ENCODE results near the gene GALNT11.
"Not testable (repeated sequence)": the region's sequence is repeated elsewhere in the genome, so short reads cannot be mapped to it uniquely, and the experiment has no call there.

The GALNT11 gene

DNA sequence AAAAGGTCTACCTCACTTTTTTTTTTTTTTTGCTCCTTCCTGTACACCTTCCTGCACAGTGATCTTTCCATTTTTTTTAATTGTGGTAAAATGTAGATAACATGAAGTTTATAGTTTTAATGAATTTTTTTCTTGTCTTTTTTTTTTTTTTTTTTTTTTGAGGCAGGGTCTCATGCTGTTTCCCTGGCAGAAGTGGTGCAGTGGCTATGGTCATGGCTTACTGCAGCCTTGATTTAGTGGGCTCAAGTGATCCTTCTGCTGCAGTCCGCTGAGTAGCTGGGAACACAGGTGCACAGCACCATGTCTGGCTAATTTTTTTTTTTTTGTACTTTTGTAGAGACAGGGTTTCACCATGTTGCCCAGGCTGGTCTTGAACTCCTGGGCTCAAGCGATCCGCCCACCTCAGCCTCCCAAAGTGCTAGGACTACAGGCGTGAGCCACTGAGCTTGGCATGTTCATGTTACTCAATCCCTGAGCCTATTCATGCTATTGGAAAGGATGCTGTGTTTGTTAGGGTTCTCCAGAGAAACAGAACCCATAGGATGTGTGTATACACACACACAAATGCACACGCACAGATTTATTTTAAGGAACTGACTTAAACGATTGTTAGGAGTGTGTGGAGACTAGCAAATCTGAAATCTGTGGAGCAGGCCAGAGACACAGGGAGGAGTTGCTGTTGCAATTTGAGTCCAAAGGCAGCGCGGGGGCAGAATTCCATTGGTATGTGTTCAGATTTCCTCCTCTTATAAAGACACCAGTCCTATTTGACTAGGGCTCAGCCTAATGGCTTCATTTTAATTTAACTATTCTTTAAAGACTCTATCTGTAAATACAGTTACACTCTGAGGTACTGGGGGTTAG, 29.1 kb downstream of the GALNT11 start:
- no peaks in the 10 kb centered on the region for H3K36me3 ChIP-seq (ENCODE audit: insufficient read depth, low read length)
- H3K27me3 ChIP-seq (ENCODE audit: insufficient read depth, low read length) = no peaks in the 10 kb centered on the region
- no peak overlapping the region for H3K9ac ChIP-seq (ENCODE audit: low read depth, low read length)
- H3K4me1 ChIP-seq (ENCODE audit: insufficient read depth, low read length) = peaks cover 23% of the 10 kb centered on the region
- no peak overlapping the region for H3K4me3 ChIP-seq (ENCODE audit: low read length)
- H3K27ac ChIP-seq (ENCODE audit: low read depth, low read length) = no peak overlapping the region
- WGBS = 93% methylated on average over 8 of the region's 8 CpGs
- H3K9me3 ChIP-seq (ENCODE audit: insufficient read depth, low read depth, low read length) = no peaks in the 10 kb centered on the region

- WGBS = 77% methylated on average over 3 of the region's 3 CpGs
- Histone ChIP-seq H3K9me3 (ENCODE audit: insufficient read depth, low read depth, low read length) (no peaks in the 10 kb centered on the region), H3K36me3 (ENCODE audit: insufficient read depth, low read length) (no peaks in the 10 kb centered on the region)
Observed at GRCh38 chr7:152056621-152057274, 31.3 kb downstream of the GALNT11 start.

DNA sequence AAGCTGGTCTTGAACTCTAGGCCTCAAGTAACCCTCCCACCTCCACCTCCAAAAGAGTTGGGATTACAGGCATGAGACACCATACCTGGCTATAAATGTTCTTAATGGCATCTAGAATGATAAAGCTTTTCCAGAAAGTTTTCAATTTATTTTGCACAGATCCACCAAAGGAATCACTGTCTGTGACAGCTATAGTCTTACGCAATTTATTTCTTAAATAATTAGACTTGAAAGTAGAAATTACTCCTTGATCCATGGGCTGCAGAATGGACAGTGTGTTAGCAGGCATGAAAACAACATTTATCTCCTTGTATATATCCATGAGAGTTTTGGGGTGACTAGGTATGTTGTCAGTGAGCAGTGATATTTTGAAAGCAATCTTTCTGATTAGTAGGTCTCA, 33.8 kb downstream of the GALNT11 start:
- Histone ChIP-seq H3K9ac (ENCODE audit: low read depth, low read length) (no peak overlapping the region), H3K9me3 (ENCODE audit: insufficient read depth, low read depth, low read length) (no peaks in the 10 kb centered on the region), H3K4me1 (ENCODE audit: insufficient read depth, low read length) (peaks cover 12% of the 10 kb centered on the region), H3K27ac (ENCODE audit: low read depth, low read length) (no peak overlapping the region), H3K4me3 (ENCODE audit: low read length) (no peak overlapping the region), H3K36me3 (ENCODE audit: insufficient read depth, low read length) (no peaks in the 10 kb centered on the region), H3K27me3 (ENCODE audit: insufficient read depth, low read length) (no peaks in the 10 kb centered on the region)
- WGBS = no CpG with 5 or more reads among the region's 1 CpG

More at GRCh38 chr7:152056621-152057274, 31.3 kb downstream of the GALNT11 start:
- Histone ChIP-seq H3K27ac (ENCODE audit: low read depth, low read length) (no peak overlapping the region), H3K9ac (ENCODE audit: low read depth, low read length) (no peak overlapping the region), H3K4me1 (ENCODE audit: insufficient read depth, low read length) (peaks cover 23% of the 10 kb centered on the region), H3K4me3 (ENCODE audit: low read length) (no peak overlapping the region), H3K27me3 (ENCODE audit: insufficient read depth, low read length) (no peaks in the 10 kb centered on the region)

DNA sequence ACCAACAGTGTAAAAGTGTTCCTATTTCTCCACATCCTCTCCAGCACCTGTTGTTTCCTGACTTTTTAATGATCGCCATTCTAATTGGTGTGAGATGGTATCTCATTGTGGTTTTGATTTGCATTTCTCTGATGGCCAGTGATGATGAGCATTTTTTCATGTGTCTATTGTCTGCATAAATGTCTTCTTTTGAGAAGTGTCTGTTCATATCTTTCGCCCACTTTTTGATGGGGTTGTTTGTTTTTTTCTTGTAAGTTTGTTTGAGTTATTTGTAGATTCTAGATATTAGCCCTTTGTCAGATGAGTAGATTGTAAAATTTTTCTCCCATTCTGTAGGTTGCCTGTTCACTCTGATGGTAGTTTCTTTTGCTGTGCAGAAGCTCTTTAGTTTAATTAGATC, 35.6 kb downstream of the GALNT11 start:
- not testable (repeated sequence) for H3K9ac ChIP-seq (ENCODE audit: low read depth, low read length); H3K9me3 ChIP-seq (ENCODE audit: insufficient read depth, low read depth, low read length); H3K4me1 ChIP-seq (ENCODE audit: insufficient read depth, low read length); H3K4me3 ChIP-seq (ENCODE audit: low read length); H3K36me3 ChIP-seq (ENCODE audit: insufficient read depth, low read length); H3K27me3 ChIP-seq (ENCODE audit: insufficient read depth, low read length); H3K27ac ChIP-seq (ENCODE audit: low read depth, low read length)
- 95% methylated on average over 1 of the region's 2 CpGs for WGBS

DNA sequence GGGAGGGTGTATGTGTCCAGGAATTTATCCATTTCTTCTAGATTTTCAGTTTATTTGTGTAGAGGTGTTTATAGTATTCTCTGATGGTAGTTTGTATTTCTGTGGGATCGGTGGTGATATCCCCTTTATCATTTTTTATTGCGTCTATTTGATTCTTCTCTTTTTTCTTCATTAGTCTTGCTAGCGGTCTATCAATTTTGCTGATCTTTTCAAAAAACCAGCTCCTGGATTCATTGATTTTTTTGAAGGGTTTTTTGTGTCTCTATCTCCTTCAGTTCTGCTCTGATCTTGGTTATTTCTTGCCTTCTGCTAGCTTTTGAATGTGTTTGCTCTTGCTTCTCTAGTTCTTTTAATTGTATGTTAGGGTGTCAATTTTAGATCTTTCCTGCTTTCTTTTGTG, 37.7 kb downstream of the GALNT11 start:
- peaks cover 15% of the 10 kb centered on the region for H3K9me3 ChIP-seq (ENCODE audit: insufficient read depth, low read depth, low read length)
- not testable (repeated sequence) for H3K4me1 ChIP-seq (ENCODE audit: insufficient read depth, low read length); H3K4me3 ChIP-seq (ENCODE audit: low read length); H3K36me3 ChIP-seq (ENCODE audit: insufficient read depth, low read length); H3K9ac ChIP-seq (ENCODE audit: low read depth, low read length); H3K27me3 ChIP-seq (ENCODE audit: insufficient read depth, low read length); H3K27ac ChIP-seq (ENCODE audit: low read depth, low read length)
- WGBS = no CpG with 5 or more reads among the region's 3 CpGs

- H3K36me3 ChIP-seq (ENCODE audit: insufficient read depth, low read length); H3K4me1 ChIP-seq (ENCODE audit: insufficient read depth, low read length); H3K27me3 ChIP-seq (ENCODE audit: insufficient read depth, low read length); H3K27ac ChIP-seq (ENCODE audit: low read depth, low read length); H3K4me3 ChIP-seq (ENCODE audit: low read length); H3K9ac ChIP-seq (ENCODE audit: low read depth, low read length): not testable (repeated sequence)
- H3K9me3 ChIP-seq (ENCODE audit: insufficient read depth, low read depth, low read length) = peaks cover 15% of the 10 kb centered on the region
- 95% methylated on average over 3 of the region's 3 CpGs for WGBS
Observed at GRCh38 chr7:152063821-152064220, 38.3 kb downstream of the GALNT11 start.

DNA sequence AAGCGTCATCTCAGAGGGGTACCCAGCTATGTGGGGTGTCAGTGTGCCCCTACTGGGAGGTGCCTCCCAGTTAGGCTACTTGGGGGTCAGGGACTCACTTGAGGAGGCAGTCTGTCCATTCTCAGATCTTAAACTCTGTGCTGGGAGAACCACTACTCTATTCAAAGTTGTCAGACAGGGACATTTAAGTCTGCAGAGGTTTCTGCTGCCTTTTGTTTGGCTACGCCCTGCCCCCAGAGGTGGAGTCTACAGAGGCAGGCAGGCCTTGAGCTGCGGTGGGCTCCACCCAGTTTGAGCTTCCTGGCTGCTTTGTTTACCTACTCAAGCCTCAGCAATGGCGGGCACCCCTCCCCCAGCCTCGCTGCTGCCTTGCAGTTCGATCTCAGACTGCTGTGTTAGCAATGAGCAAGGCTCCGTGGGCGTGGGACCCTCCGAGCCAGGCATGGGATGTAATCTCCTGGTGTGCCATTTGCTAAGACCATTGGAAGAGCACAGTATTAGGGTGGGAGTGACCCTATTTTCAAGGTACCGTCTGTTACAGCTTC, 40.4 kb downstream of the GALNT11 start:
- not testable (repeated sequence) for H3K27ac ChIP-seq (ENCODE audit: low read depth, low read length); H3K4me1 ChIP-seq (ENCODE audit: insufficient read depth, low read length); H3K9ac ChIP-seq (ENCODE audit: low read depth, low read length); H3K36me3 ChIP-seq (ENCODE audit: insufficient read depth, low read length); H3K27me3 ChIP-seq (ENCODE audit: insufficient read depth, low read length); H3K4me3 ChIP-seq (ENCODE audit: low read length)
- 87% methylated on average over 10 of the region's 10 CpGs for WGBS
- peaks cover 27% of the 10 kb centered on the region for H3K9me3 ChIP-seq (ENCODE audit: insufficient read depth, low read depth, low read length)

DNA sequence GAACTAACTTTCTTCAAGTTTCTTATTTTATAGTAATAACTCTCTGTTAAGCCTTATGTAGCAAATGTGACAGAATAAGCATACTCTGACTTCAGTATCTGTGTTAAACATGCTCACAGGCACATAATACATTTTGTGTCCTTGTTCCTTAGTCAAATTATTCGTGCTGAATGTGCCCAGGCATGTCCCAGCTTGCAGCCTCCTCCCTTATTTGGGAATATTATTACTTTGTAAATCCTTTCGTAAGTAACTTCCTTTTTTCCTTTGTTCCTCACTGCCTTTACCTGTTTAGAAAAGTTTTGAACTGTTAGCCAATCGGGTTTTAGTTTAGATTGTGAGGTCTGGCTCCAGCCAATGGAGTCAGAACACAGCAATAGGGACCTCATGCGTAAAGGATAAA, 46.9 kb downstream of the GALNT11 start:
- peaks cover 14% of the 10 kb centered on the region; the same call in 1 of the 2 replicates for H3K9me3 ChIP-seq (ENCODE audit: insufficient read depth, low read depth, low read length)
- no peaks in the 10 kb centered on the region for H3K36me3 ChIP-seq (ENCODE audit: insufficient read depth, low read length)
- no peaks in the 10 kb centered on the region for H3K27me3 ChIP-seq (ENCODE audit: insufficient read depth, low read length)
- no peak overlapping the region for H3K9ac ChIP-seq (ENCODE audit: low read depth, low read length)
- H3K4me3 ChIP-seq (ENCODE audit: low read length) = no peak overlapping the region
- H3K4me1 ChIP-seq (ENCODE audit: insufficient read depth, low read length) = peaks cover 13% of the 10 kb centered on the region
- WGBS = 86% methylated on average over 3 of the region's 4 CpGs
- no peak overlapping the region for H3K27ac ChIP-seq (ENCODE audit: low read depth, low read length)

DNA sequence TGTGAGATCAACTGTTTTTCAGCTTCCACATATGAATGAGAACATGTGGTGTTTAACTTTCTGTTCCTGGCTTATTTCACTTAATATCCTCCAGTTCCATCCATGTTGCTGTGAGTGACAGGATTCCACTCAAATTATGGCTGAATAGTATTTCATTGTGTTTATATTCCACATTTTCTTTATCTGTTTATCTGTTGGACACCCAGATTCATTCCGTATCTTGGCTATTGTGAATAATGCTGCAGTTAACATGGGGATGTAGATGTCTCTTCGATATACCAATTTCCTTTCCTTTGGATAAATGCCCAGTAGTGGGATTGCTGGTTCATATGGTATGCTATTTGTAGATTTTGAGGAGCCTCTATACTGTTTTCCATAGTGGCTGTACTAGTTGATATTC, 47.9 kb downstream of the GALNT11 start:
- no peaks in the 10 kb centered on the region for H3K36me3 ChIP-seq (ENCODE audit: insufficient read depth, low read length)
- H3K9me3 ChIP-seq (ENCODE audit: insufficient read depth, low read depth, low read length) = peaks cover 14% of the 10 kb centered on the region; the same call in 1 of the 2 replicates
- no peak overlapping the region for H3K4me3 ChIP-seq (ENCODE audit: low read length)
- H3K27ac ChIP-seq (ENCODE audit: low read depth, low read length) = no peak overlapping the region
- H3K9ac ChIP-seq (ENCODE audit: low read depth, low read length) = no peak overlapping the region
- H3K27me3 ChIP-seq (ENCODE audit: insufficient read depth, low read length) = no peaks in the 10 kb centered on the region
- WGBS = 96% methylated on average over 2 of the region's 2 CpGs
- peaks cover 13% of the 10 kb centered on the region for H3K4me1 ChIP-seq (ENCODE audit: insufficient read depth, low read length)

DNA sequence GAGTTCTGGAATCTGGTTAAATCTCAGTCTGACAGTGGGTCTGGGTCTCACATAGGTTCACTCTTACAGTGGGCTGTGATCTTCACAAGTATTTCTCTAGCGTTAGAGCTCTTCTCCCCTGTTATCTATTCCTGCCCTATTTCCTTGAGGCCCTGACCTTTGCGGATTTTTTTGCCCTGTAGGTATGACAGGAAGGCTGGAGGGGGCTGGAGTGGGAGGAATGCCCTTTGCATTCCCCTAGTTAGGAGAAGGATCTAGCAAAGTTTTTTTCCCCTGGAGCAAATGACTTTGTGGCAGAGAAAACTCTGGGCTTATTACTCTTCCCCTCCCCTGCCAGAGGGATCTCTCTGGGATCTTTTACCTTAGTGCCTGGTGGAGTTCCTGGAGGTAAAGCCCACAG, 49.2 kb downstream of the GALNT11 start:
- H3K27me3 ChIP-seq (ENCODE audit: insufficient read depth, low read length) = no peaks in the 10 kb centered on the region
- H3K4me1 ChIP-seq (ENCODE audit: insufficient read depth, low read length) = peaks cover 21% of the 10 kb centered on the region
- H3K9me3 ChIP-seq (ENCODE audit: insufficient read depth, low read depth, low read length) = peaks cover 11% of the 10 kb centered on the region; the same call in 1 of the 2 replicates
- H3K9ac ChIP-seq (ENCODE audit: low read depth, low read length) = no peak overlapping the region
- no peaks in the 10 kb centered on the region for H3K36me3 ChIP-seq (ENCODE audit: insufficient read depth, low read length)
- WGBS = 61% methylated on average over 2 of the region's 2 CpGs
- H3K4me3 ChIP-seq (ENCODE audit: low read length) = no peak overlapping the region
- H3K27ac ChIP-seq (ENCODE audit: low read depth, low read length) = peak overlapping the region; percentile 24; the same call in 1 of the 2 replicates

- peaks cover 21% of the 10 kb centered on the region for H3K4me1 ChIP-seq (ENCODE audit: insufficient read depth, low read length)
- H3K4me3 ChIP-seq (ENCODE audit: low read length); H3K27ac ChIP-seq (ENCODE audit: low read depth, low read length); H3K36me3 ChIP-seq (ENCODE audit: insufficient read depth, low read length); H3K27me3 ChIP-seq (ENCODE audit: insufficient read depth, low read length); H3K9me3 ChIP-seq (ENCODE audit: insufficient read depth, low read depth, low read length); H3K9ac ChIP-seq (ENCODE audit: low read depth, low read length): not testable (repeated sequence)
- WGBS = 95% methylated on average over 14 of the region's 14 CpGs
Observed at GRCh38 chr7:152075379-152075778, 49.9 kb downstream of the GALNT11 start.
